Left forelimb (tissue), 1 donor: ENCODE data around the gene RIBC1.
A peak's percentile ranks its signal among the peaks of the same experiment; 100 is the strongest.
"Not testable (repeated sequence)": the region's sequence is repeated elsewhere in the genome, so short reads cannot be mapped to it uniquely, and the experiment has no call there.

Experiments used
- DNase-seq: peaks from one replicate; pipeline ENCODE4 v3.0.0-alpha.2; 2018; ENCODE audit warnings: low spot score

RIBC1 gene

DNA sequence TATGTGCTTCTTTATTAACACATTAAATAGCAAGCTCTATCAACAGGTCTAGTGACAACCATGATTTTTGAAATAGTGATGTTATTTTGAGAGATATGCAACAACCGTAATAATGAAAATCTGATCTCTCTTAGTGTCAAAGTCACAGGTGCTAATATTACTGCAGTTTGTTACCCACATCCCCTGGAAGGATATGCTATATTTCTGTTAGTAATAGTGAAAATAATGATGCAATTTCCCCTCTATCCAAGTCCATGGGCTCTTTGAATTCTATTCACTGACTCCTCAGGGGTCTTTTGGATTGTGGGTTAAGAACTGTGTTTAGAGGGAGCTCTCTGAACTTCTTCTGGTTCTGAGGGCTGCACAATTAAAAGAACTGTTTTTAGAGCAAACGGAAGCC is 14.5 kb downstream of the RIBC1 start:
- no peak for DNase-seq

DNA sequence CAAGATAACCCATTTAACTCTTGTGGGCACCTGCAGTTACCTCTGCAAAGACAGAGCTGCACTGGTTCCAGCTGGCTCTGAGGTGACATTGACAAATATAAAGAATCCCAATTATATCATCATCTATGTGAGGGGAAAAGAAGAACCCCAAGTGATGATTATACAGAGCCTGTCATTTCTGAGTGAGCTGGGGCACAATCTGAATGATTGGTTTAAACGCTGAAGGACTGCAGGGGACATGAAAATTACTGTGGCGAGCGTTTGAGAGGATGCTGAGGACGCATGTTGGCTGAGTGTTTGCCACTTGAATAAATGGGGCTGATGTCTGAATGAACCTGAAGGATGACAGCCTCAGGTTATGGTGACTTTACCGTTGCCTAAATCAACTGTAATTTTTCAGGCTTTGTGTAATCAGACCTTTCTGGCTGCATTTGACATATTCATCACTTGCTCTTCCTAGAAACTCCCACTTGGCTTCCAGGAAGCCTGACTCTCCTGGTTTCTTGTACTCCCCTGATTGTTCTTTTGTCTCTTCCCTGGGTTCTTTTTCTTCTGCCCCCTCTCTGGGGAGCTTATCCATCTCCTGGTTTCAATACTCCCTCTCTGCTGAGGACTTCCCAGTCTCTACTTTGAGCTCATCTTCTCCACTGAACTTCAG is 15.6 kb downstream of the RIBC1 start:
- DNase-seq, result no peak

DNA sequence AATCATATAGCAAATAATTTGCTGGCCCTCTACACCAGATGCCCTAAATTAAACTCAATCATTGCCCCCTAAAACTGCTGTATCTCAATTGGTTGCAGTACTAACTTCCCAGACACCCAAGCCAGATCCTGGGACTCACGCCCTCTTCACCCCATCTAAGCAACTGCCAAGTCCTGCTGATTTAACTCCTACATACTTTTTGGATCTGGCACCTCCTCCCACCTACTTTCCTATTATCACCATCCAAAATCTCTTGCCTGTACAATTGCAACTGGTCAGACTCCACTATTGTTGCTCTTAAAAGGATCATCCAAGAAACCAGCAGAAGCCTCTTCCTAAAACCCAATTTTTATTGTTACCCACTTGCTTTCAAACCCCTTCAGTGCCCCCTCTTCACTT is 16.2 kb downstream of the RIBC1 start:
- DNase-seq, result no peak

DNA sequence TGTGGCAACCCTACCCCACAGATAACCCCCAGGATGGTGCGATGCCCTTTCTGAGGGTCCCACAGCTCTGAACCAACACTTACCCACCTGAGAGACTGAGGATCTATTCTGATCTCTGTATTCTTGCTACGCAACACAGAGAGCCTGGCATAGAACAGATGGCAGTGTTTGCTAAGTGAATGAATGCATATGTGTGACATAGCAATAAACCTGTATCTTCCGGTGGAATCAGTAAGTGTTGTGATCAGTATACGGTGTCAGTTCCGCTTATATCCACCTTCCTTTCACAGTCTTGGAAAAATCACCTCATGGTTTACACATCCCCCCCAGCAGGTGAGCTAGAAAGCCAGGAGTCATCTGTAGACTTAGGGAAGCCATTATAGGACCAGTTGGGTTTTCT is 17.4 kb downstream of the RIBC1 start:
- no peak for DNase-seq

DNA sequence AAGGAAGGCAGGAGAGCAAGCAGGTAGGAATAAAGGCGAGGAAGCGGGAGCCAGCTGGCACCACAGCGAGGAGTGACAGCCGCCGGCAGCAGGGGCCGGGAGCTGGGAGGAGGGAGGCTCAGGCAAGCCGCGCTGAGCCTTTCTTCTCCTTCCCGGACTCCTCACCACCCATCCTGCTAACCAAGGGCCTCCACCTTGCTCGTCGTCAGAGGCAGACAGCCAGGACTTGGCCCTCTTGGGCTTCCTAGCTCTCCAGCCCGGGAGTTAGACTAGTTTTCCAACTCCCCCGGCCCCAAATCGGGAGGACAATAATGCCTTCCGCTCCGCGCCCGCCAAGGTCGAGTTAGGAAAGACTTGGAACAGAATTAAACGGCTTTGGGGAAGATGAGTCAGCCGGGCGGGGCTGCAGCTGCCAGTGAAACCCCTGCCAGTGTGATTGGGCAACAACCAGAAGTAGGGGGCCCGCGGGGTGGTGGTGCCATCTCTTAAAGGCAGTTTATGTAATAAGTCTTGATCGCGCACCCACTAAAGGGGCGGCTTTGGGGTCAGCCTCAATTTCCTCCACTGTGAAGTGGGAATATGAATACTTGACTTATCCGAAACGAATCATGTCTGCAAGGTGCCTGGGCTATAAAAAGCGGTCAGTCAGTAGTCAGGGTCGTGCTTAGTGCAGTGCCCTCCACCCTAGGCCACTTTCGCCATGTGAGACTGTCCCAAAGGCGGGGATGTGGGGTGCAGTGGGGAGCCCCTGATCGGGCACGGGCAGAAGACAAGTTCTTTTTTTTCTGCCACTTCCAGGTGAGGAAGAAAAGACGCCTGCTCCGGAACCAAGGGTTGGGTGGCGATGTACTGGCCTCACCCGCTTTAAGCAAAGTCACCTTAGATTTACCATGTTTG is 18.2 kb downstream of the RIBC1 start:
- DNase-seq, result no peak

DNA sequence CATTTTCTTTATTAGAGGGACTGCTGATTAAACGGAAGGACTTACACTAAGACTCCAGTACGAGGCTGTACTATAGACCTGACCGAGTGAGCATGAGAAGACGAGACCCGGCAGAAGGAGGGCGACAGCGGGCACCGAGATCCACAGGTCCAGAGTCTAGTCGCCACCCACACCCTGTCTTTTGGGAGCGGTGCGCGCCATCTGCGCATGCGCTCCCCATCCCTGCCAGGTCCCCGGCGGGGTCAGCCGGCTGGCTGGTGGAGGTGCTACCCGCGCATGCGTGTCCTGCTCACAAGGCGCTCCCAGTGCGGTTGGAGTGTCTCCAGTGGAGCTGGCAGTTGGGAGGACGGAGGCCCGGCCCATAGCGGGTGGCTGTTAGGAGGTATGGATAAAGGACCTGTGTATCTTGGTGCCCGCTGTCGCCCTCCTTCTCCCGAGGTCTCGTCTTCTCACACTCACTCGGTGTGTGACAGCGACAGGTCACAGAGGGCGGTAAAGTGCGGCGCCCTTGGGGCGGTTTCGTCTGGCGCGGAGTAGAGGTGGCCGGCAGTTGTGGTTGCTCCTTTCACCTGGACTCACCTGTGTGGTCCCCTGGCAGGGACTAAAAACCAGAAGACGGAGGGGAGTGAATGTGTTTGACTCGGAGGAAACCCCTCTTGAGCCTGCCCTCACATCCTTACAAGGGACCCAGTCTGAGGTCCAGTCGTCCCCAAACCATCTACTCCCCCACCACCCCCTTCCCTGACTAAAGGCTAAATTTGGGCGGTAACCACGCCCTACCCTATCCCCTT is 19.1 kb downstream of the RIBC1 start:
- peak; percentile 66 for DNase-seq

DNA sequence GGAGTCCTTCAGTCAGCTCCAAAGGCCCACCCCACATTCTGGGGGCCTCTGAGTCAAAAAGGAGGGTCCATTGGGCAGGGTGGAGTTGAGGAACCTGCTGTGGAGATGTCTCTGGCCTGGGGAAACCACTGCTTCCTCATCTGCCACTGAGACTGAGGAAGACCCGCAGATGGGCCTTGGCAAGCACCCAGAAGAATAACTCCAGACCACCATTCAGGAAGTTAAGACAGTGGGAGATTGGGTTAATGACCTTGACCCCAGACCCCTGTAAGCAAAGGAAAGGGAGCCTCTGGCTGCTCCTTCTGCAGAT is 19.6 kb downstream of the RIBC1 start:
- no peak for DNase-seq

DNA sequence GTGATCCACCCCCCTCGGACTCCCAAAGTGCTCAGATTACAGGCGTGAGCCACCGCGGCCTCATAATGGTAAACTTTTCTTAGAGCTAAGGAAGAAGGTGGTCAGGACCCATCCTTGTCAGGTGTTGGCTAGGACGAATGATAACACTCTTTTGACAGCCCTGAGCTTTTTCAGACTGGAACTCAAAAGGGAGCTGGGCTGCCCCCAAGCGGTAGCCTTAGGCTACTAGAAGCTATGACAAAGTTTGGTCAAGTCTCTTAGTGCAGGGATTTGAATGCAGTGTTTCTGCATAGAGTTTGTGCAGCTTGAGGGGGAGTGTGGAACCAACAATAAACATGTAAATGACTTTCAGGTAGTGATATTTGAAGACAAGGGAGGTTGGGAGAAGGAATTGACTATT is 23.3 kb downstream of the RIBC1 start:
- DNase-seq, result no peak

DNA sequence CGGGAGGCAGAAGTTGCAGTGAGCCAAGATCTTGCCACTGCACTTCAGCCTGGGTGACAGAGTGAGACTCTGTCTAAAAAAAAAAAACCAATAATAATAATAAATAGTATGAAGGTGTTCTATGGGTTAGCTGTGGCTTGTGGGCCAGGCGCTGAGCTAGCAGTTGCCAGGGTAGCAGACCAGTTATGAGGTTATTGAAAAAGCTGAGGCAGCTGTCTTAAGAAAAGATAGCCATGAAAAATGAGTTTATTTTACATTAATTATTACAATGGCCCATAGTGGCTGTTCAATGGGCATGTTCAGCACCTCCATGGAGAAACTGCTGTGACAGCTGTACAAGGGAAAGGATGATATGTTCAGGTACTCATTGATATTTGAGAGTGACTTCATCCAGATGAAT is 24.8 kb downstream of the RIBC1 start:
- no peak for DNase-seq

DNA sequence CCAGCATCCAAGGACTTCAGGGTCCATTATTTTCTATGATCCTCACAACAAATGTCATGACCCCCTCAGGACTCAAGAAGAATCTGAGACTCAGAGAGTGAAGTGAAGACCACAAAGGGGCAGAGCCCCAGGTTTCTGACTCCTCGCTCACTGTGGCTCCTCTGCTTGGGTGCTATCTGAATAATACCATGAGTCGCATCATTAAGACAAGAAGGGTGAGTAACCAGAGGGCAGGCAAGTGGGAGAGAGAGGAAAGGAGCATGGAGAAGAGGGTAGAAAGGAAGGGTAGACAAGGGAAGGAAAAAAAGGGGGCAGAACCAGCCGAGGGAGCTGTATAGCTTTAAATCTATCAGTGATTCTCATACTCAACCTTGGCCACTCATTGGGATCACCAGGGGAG is 27.0 kb downstream of the RIBC1 start:
- DNase-seq, result no peak

DNA sequence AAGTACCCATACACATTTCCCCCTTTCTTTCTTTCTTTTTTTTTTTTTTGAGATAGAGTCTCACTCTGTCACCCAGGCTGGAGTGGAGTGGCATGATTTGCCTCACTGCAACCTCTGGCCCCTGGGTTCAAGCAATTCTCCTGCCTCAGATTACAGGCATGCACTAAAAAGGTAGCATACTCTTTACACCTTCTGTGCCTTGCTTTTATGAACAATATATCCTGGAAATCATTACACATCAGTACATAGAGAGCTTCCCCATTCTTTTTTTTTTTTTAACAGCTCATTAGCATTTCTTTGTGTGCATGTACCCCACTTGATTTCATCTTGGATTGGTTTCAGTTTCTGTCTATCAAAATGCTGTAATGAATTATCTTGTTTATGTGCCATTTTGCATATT is 30.1 kb downstream of the RIBC1 start:
- no peak for DNase-seq

DNA sequence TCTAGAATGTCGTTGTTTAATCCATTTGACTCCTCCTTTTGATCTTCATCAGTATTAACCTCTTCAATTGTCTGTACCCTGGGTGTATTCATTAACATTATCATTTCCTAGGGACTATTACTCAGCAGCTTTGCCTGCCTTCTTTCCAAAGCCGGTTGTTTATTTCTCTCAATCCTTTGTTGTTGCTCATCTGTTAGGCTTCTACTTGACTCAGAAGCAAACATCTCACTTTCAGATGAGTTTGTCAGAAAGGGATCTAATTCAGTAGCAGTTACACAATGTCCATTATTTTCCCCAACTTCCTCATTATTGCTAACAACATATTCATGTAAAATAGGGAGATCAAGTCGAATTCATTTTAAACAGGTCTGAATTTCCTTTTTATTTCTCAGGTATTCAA is 33.6 kb downstream of the RIBC1 start:
- DNase-seq, result no peak

DNA sequence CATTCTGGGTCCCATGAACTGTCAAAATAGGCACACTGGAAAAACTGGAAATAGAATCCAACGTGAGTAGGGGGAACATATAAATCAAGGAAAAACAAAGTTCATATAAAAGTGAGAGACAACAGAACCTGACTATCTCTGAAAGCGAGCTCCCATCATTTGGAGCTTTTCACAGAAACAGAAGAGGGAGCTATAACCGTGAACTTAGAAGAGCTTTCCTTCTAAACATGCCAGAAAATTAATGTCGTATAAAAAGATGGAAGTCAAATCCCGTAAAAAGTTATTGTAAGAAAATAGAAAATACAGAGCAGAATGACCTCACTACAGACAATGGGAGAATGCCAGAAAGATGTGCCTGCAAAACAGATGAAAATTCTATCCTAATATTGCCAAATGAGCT is 35.4 kb downstream of the RIBC1 start:
- DNase-seq, result no peak

DNA sequence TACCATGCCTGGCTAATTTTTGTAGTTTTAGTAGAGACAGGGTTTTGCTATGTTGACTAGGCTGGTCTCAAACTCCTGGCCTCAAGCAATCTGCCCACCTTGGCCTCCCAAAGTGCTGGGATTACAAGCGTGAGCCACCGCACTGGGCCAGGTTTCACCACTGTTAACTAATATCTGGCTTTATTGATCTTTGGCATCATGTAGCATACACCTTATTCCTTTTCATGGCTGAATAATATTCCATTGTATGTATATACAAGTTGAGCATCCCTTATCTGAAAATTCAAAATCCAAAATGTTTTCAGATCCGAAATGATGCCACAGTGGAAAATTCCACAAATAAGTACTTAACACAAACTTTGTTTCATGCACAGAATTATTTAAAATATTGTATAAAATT is 46.0 kb downstream of the RIBC1 start:
- DNase-seq, result not testable (repeated sequence)

DNA sequence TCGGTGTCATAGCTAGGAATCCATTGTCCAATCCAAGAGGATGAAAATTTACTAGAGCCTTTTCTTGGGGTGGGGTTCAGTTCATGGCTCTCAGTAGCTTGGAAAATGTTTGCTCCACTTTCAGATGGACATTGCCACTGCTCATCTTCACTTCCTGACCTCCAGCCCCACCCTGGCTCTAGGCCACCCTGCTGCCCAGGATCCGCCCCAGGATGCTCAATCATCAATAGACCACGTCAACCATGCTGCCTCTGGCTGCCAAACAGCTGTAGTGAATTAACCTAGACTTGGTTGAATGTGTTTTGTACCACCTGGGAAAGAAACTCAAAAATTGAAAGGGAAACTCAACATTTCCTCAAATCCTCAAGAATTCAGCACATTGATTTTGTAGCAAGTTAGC is 48.7 kb downstream of the RIBC1 start:
- DNase-seq, result no peak

DNA sequence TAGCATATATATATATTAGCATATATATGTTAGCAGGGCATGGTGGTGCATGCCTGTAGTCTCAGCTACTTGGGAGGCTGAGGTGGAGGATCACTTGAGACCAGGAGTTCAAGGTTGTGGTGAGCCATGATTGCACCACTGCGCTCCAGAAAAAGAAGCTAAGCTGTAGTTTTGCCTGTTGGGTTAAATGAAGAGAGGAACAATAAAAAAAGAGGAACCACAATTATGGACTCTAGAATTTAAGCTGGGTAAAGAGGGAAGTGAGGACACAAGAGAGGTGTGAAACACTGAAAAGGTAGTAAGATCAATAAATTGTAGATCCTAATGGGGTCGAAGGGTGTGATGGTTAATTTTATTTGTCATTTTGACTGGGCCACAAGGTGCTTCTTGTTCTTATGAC is 52.0 kb downstream of the RIBC1 start:
- no peak for DNase-seq

DNA sequence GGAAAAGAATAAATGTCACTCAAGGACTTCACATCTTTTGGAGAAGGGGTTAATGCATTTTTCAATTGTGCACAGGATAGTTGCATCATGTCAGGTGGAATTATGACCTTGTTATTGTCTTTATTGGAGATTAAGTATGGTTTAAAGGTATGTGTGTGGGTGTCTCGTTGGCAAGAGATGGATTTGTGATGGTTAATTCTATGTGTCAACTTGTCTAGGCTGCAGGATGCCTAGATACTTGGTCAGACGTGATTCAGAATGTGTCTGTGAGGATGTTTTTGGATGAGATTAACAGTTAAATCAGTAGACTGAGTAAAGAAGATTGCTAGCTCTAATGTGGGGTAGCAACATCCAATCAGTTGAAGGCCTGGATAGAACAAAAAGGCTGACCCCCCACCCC is 53.7 kb downstream of the RIBC1 start:
- no peak for DNase-seq

DNA sequence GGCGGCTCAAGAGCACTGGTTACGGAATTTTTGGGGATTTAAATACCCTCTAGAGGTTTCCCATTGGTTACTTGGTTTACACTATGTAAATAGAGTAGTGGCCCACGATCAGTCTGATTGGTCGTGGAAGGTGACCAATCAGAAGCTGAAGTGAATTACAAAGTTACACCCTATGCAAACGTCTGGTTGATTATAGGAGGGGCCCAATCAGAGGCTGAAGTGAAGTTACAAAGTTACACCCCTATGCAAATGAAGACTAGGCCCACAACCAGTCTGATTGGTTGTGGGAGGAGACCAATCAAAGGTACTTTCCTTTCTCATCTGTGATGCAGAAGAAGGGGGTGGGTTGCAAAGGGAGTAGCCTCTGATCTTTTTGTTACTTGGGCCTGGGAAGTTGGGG is 56.6 kb downstream of the RIBC1 start:
- no peak for DNase-seq
